Measurements from ENCODE around the gene ZNF436.
"Not testable (repeated sequence)": the region's sequence is repeated elsewhere in the genome, so short reads cannot be mapped to it uniquely, and the experiment has no call there.

ZNF436 gene

GRCh38 chr1:23381233-23381885, 11.7 kb upstream of the ZNF436 start:
- no peak for FAIRE-seq
- no peak for DNase-seq (ENCODE audit: insufficient read length, low spot score)
- TF ChIP-seq SPI1 (IDR thresholded peaks at IDR 0.05; ENCODE audit: low read depth, low read length) (peak; percentile 38; the same call in 1 of the 2 replicates), TAF1 (IDR thresholded peaks at IDR 0.05; ENCODE audit: low read depth, low read length) (no peak), POLR2AphosphoS5 (IDR thresholded peaks at IDR 0.05; ENCODE audit: low read depth, low read length) (no peak), POU2F2 (IDR thresholded peaks at IDR 0.05; ENCODE audit: low read depth, low read length) (no peak), PAX5 (IDR thresholded peaks at IDR 0.05; ENCODE audit: insufficient read depth, low read length, severe bottlenecking) (no peak), POLR2A (IDR thresholded peaks at IDR 0.05; ENCODE audit: low read depth, low read length) (no peak)

GRCh38 chr1:23380719-23381118, 11.1 kb upstream of the ZNF436 start:
- DNase-seq (ENCODE audit: insufficient read length, low spot score) (no peak), FAIRE-seq (no peak)
- no peak for TF ChIP-seq SPI1 (IDR thresholded peaks at IDR 0.05; ENCODE audit: low read depth, low read length)
- no peak for TF ChIP-seq POLR2A (IDR thresholded peaks at IDR 0.05; ENCODE audit: low read depth, low read length)
- TF ChIP-seq TAF1 (IDR thresholded peaks at IDR 0.05; ENCODE audit: low read depth, low read length): no peak
- no peak for TF ChIP-seq POU2F2 (IDR thresholded peaks at IDR 0.05; ENCODE audit: low read depth, low read length)
- TF ChIP-seq PAX5 (IDR thresholded peaks at IDR 0.05; ENCODE audit: insufficient read depth, low read length, severe bottlenecking): no peak
- TF ChIP-seq POLR2AphosphoS5 (IDR thresholded peaks at IDR 0.05; ENCODE audit: low read depth, low read length): no peak

- FAIRE-seq; DNase-seq (ENCODE audit: insufficient read length, low spot score): not testable (repeated sequence)
Measured at GRCh38 chr1:23380236-23380635, 10.6 kb upstream of the ZNF436 start.

DNA sequence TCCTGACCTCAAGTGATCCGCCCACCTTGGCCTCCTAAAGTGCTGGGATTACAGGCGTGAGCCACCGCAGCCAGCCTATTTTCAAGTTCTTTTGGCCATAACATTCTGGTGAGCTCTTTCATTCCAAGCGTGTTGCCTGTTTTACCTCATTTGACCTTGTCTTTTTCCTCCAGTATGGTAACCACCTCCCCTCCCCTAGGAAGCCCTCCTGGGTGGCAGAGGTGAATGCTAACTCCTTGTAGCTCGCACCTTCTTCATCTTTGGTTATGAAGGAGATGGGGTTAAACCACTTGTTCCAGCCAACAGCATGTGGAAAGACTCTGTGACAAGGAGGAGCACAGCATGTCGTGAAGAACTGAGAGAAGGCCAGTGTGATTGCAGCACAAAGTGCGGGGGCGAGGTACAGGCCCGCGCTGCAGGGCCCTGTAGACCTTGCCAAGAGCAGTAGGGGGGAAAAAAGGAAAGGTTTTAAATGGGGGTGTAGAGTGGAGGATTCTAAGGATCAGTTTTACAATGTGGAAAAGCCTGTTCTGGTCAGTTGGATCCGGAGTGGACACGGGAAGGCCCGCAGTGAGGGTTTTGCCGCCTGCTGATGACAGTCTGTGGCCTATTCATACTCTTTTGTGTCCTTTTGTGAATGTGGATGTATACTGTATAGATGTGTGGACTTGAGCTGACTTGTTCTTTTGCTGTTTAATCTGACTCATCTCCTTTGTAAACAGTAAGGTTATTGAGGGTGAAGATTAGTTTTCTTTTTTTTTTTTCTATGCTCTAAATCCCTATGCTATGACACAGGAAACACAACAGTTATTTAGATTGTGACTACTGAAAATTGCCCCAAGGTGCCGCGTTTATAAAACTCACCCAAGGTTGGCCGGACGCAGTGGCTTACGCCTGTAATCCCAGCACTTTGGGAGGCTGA, 7.5 kb upstream of the ZNF436 start:
- TF ChIP-seq POLR2A (IDR thresholded peaks at IDR 0.05; ENCODE audit: low read depth, low read length) (no peak), TAF1 (IDR thresholded peaks at IDR 0.05; ENCODE audit: low read depth, low read length) (no peak), POU2F2 (IDR thresholded peaks at IDR 0.05; ENCODE audit: low read depth, low read length) (no peak), PAX5 (IDR thresholded peaks at IDR 0.05; ENCODE audit: insufficient read depth, low read length, severe bottlenecking) (no peak), POLR2AphosphoS5 (IDR thresholded peaks at IDR 0.05; ENCODE audit: low read depth, low read length) (no peak), SPI1 (IDR thresholded peaks at IDR 0.05; ENCODE audit: low read depth, low read length) (no peak)
- FAIRE-seq: no peak
- DNase-seq (ENCODE audit: insufficient read length, low spot score): no peak

DNA sequence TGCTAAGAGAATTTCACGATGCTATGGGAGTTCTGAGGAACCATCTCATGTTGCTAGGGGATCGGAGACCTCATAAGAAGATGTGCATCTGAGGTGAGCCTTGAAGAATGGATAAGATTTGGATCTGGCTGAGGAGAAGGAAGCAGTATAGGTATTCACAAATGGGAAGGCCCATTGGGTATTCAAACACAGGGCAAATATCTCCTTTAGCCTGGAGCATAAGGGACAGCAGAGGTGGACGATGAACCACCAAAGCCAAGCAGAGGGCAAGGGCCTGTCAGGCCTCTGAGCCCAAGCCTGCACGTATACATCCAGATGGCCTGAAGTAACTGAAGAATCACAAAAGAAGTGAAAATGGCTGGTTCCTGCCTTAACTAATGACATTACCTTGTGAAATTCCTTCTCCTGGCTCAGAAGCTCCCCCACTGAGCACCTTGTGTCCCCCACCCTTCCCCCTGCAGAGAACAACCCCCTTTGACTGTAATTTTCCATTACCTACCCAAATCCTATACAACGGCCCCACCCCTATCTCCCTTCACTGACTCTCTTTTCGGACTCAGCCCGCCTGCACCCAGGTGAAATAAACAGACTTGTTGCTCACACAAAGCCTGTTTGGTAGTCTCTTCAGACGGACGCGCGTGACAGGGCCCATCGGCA, 4.6 kb upstream of the ZNF436 start:
- not testable (repeated sequence) for FAIRE-seq

GRCh38 chr1:23371987-23372880, 2.6 kb upstream of the ZNF436 start:
- FAIRE-seq (no peak), DNase-seq (ENCODE audit: insufficient read length, low spot score) (no peak)
- no peak for TF ChIP-seq TAF1 (IDR thresholded peaks at IDR 0.05; ENCODE audit: low read depth, low read length)
- TF ChIP-seq POU2F2 (IDR thresholded peaks at IDR 0.05; ENCODE audit: low read depth, low read length): no peak
- no peak for TF ChIP-seq POLR2A (IDR thresholded peaks at IDR 0.05; ENCODE audit: low read depth, low read length)
- no peak for TF ChIP-seq POLR2AphosphoS5 (IDR thresholded peaks at IDR 0.05; ENCODE audit: low read depth, low read length)
- TF ChIP-seq PAX5 (IDR thresholded peaks at IDR 0.05; ENCODE audit: insufficient read depth, low read length, severe bottlenecking): no peak
- TF ChIP-seq SPI1 (IDR thresholded peaks at IDR 0.05; ENCODE audit: low read depth, low read length): no peak

More for the DNA sequence above, 4.6 kb upstream of the ZNF436 start:
- not testable (repeated sequence) for DNase-seq (ENCODE audit: insufficient read length, low spot score)

DNA sequence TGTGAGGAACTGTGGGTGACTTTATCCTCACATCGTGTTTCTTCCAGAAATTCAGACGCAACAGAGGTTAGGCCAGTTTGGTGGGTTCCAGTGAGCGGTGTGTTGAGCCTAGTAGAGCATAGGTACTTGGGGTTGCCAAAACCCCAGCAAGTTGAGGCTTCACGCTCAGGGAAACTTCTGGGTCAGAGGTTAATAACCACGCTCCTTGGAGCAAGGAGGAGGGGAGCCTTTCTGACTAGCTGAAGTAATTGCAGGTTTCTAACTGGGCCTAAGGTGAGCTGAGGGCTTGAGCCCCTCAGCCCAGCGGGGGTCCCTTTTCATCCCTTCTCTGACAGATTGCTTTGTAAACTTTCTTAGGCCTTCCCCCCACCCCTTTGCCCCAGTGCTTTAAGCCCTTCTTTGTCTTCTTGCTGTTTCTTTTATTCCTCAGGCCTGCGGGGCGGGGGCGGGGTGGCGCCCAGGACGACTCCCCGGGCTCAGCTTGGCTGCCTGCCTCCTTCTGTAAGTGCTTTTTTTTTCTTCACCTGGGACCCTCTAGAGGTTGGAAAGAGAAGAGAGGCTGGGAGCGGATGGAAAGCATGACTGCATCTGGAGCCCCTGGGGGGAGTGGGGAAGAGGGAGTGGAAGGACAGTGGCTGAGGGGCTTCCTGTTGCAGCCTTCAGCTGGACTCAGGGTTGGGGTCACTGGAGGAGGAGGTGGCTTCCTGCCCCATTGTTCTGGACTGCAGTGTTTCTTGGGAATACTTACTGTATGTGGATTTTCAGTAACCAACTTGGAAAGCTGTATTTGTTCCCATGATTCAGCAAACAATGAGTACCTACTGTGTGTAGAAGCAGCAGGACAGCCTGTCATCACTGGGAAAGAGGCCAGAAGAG, 1.3 kb upstream of the ZNF436 start:
- TF ChIP-seq POLR2AphosphoS5 (IDR thresholded peaks at IDR 0.05; ENCODE audit: low read depth, low read length) (no peak), TAF1 (IDR thresholded peaks at IDR 0.05; ENCODE audit: low read depth, low read length) (no peak), POU2F2 (IDR thresholded peaks at IDR 0.05; ENCODE audit: low read depth, low read length) (no peak), SPI1 (IDR thresholded peaks at IDR 0.05; ENCODE audit: low read depth, low read length) (no peak), POLR2A (IDR thresholded peaks at IDR 0.05; ENCODE audit: low read depth, low read length) (no peak), PAX5 (IDR thresholded peaks at IDR 0.05; ENCODE audit: insufficient read depth, low read length, severe bottlenecking) (no peak)
- FAIRE-seq (no peak), DNase-seq (ENCODE audit: insufficient read length, low spot score) (no peak)

DNA sequence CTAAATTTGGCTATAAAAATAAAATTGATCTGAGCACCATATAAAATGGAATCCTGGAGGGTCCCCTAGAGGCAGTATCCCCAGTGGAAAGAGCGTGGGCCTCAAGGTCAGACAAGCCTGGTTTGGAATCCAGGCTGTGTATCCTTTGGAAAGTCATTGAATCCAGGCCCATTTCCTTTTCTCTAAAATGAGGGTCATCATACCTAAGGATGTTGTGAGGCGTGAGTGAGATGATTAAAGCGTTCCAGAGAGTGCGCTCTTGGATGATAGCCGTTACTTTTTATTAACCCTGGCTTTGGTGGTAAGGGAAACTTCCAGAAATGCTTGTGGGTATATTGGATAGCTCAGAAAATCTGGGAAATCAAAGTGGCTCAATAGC, 683 bp upstream of the ZNF436 start:
- no peak for DNase-seq (ENCODE audit: insufficient read length, low spot score)
- TF ChIP-seq PAX5 (IDR thresholded peaks at IDR 0.05; ENCODE audit: insufficient read depth, low read length, severe bottlenecking) (no peak), SPI1 (IDR thresholded peaks at IDR 0.05; ENCODE audit: low read depth, low read length) (no peak), POU2F2 (IDR thresholded peaks at IDR 0.05; ENCODE audit: low read depth, low read length) (no peak), POLR2AphosphoS5 (IDR thresholded peaks at IDR 0.05; ENCODE audit: low read depth, low read length) (no peak), TAF1 (IDR thresholded peaks at IDR 0.05; ENCODE audit: low read depth, low read length) (no peak), POLR2A (IDR thresholded peaks at IDR 0.05; ENCODE audit: low read depth, low read length) (no peak)
- no peak for FAIRE-seq

All from GM12891 (cell line).